Muscle of leg (tissue), 11 donors: ENCODE results near the gene CSTF1. TPM values are rescaled to one million over a fixed set of nuclear protein-coding genes. Genes with fewer than 3 reads are reported as not detected.

Experiments
- DNase-seq: peaks from one replicate; pipeline ENCODE4 v3.0.0; 2013
- H3K27ac ChIP-seq: one replicate; pipeline ENCODE4 v1.5.1; 2013; ENCODE audit warnings: mild to moderate bottlenecking, low read length, control low read depth
- H3K27me3 ChIP-seq: one replicate; pipeline ENCODE4 v1.6.1; 2013; ENCODE audit warnings: low read length; ENCODE audit not compliant: control insufficient read depth, insufficient read depth
- H3K36me3 ChIP-seq: one replicate; pipeline ENCODE4 v1.6.1; 2013; ENCODE audit warnings: low read length; ENCODE audit not compliant: control insufficient read depth, insufficient read depth
- H3K4me1 ChIP-seq: one replicate; pipeline ENCODE4 v1.6.1; 2013; ENCODE audit warnings: low read length; ENCODE audit not compliant: control insufficient read depth, insufficient read depth
- H3K4me3 ChIP-seq: one replicate; pipeline ENCODE4 v1.5.1; 2013; ENCODE audit warnings: low read length, control low read depth
- H3K9me3 ChIP-seq: replicated peaks from 2 replicates; pipeline ENCODE4 v1.6.1; 2013; ENCODE audit warnings: low read depth, low read length; ENCODE audit not compliant: control insufficient read depth
- WGBS: methylation state at CpG from one replicate; pipeline ENCODE4 v1.1.5; 2013; ENCODE audit warnings: missing lambda C conversion rate; ENCODE audit not compliant: insufficient coverage; 5-methylcytosine and 5-hydroxymethylcytosine counted together
- polyA plus RNA-seq, 8 donors: library from polyadenylated mRNA; unstranded; fragments of 120-200 nt; gene quantifications; one replicate each; pipeline versions ENCODE4 v1.2.1 to v1.2.3, GENCODE V29; 2013; ENCODE audit warnings: inconsistent platforms in 1 of 8, low replicate concordance in 1 of 8; ENCODE audit not compliant: insufficient read length in 8 of 8, insufficient read depth in 1 of 8
- total RNA-seq: library from RNA; stranded (reverse); fragments of 120-200 nt; gene quantifications from one replicate; pipeline ENCODE4 v1.2.4, GENCODE V29; 2013

The CSTF1 gene
- total and polyA plus RNA-seq, 9 donors = 23.6 to 31.3 (median 28.1) TPM

DNA sequence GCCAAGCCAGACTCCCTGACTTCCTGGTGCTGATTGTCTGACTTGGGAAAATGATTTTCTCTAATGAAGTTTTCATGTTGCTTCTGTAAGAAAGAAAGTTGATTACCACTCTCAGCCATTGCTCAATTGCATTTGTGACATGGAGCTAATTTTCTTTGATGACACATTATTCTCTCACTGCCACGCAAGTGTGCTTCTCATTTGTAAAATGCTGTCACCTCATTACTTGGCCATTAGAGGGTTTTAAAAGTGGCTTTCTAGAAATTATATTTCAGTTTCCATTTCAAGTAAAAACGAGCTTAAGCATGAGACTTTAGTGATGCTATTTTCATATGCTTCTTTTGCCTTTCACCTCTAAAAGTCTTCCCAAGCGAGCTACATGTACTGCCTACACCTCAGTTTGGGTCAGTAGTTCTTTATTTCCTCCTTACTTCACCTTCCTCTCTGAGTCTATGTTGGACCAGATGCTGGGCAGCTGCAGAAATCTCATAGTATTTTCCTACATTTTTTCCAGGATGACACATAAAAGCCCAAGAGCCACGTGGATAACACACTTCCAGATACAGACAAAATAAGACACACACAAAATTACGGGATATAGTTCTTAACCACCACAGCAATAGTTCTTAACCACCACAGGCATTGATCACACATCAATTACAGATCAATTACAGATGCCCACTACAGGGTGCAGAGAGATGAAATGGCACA, 39.9 kb upstream of the CSTF1 start:
- no peak overlapping the region for H3K4me3 ChIP-seq
- H3K27me3 ChIP-seq = peaks cover 3% of the 10 kb centered on the region
- DNase-seq = peak; percentile 37
- no peaks in the 10 kb centered on the region for H3K36me3 ChIP-seq
- H3K27ac ChIP-seq = no peak overlapping the region
- WGBS = 86% methylated on average over 1 of the region's 5 CpGs
- no peaks in the 10 kb centered on the region for H3K9me3 ChIP-seq
- H3K4me1 ChIP-seq = no peaks in the 10 kb centered on the region

DNA sequence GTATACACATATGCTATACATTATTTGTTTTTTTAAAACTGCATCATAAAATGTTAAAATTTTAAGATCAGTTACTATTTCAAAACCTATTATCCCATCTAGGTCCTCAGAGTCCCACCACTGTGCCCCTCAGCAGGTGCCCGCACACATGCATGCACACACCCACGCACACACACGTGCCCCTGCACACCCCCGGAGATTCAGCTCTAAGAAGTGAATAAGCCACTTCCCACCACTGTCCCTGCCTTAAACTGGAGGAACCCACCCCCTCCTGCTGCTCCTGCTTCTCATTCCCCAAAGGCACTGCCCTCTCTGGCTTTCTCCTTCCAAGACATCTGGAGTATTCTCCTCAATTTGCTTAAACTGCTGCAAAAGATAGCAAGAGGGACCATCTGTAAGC, 39.1 kb upstream of the CSTF1 start:
- Histone ChIP-seq H3K4me3 (no peak overlapping the region), H3K27me3 (no peaks in the 10 kb centered on the region), H3K9me3 (no peaks in the 10 kb centered on the region), H3K36me3 (no peaks in the 10 kb centered on the region), H3K4me1 (no peaks in the 10 kb centered on the region), H3K27ac (no peak overlapping the region)
- WGBS = 73% methylated on average over 4 of the region's 4 CpGs
- DNase-seq = no peak

DNA sequence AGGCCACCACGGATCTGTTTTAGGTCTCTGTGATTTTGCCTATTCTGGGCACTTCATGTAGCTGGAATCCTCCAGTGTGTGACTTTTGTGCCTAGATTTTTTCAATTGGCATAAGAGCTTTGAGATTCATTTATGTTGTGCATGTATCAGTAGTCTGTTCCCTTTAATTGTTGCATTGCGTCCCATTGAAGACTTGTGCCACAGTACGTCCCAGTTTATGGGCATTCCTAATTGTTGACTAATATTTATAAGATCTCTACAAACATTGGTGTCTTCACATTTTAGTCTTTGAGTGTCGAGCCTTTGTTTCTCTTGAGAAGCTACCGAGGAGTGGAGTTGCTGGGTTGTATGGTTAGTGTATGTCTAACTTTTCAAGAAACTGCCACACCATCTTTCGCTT, 34.4 kb upstream of the CSTF1 start:
- Histone ChIP-seq H3K4me1 (peaks cover 18% of the 10 kb centered on the region), H3K27ac (no peak overlapping the region), H3K27me3 (no peaks in the 10 kb centered on the region), H3K36me3 (peaks cover 10% of the 10 kb centered on the region), H3K9me3 (no peaks in the 10 kb centered on the region), H3K4me3 (no peak overlapping the region)
- WGBS = no CpG with 5 or more reads among the region's 6 CpGs
- DNase-seq = no peak

DNA sequence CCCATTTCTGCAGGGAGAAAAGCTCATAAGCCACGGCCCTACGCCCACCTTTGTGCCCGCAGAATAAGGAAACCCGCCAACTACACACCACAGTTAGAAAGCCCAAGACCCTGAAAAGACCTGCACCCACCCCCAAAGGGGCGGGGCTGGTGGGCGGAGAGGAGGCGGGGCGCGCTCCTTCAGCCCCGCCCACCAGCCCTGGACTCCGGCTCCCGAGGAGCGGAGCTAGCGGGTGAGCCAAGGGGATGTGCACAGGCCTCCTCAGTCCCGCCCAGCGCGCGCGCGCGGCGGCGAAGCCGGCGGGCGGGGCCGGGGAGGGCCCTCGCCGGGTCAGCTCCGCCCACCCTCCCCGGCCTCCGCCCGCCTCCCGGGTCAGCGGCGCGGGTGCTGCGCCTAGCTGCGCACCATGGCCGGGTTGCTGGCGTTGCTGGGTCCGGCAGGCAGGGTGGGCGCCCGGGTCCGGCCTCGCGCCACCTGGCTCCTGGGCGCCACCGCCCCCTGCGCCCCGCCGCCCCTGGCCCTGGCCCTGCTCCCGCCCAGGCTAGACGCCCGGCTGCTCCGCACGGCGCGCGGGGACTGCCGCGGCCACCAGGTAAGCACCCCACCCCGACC, 33.7 kb upstream of the CSTF1 start, which contains the start of gene FAM210B:
TSS of gene FAM210B (plus strand) at position 375 of the 612 bp plus-strand sequence. CDS start at position 407, 32 bp downstream.
- Histone ChIP-seq H3K4me1 (peaks cover 19% of the 10 kb centered on the region), H3K27me3 (no peaks in the 10 kb centered on the region), H3K9me3 (no peaks in the 10 kb centered on the region), H3K36me3 (peaks cover 10% of the 10 kb centered on the region), H3K4me3 (peak within 1 kb of the TSS; percentile 62), H3K27ac (peak within 1 kb of the TSS; percentile 8)
- DNase-seq = peak; percentile 97
- under 1% methylated on average over 59 of the region's 63 CpGs for WGBS

DNA sequence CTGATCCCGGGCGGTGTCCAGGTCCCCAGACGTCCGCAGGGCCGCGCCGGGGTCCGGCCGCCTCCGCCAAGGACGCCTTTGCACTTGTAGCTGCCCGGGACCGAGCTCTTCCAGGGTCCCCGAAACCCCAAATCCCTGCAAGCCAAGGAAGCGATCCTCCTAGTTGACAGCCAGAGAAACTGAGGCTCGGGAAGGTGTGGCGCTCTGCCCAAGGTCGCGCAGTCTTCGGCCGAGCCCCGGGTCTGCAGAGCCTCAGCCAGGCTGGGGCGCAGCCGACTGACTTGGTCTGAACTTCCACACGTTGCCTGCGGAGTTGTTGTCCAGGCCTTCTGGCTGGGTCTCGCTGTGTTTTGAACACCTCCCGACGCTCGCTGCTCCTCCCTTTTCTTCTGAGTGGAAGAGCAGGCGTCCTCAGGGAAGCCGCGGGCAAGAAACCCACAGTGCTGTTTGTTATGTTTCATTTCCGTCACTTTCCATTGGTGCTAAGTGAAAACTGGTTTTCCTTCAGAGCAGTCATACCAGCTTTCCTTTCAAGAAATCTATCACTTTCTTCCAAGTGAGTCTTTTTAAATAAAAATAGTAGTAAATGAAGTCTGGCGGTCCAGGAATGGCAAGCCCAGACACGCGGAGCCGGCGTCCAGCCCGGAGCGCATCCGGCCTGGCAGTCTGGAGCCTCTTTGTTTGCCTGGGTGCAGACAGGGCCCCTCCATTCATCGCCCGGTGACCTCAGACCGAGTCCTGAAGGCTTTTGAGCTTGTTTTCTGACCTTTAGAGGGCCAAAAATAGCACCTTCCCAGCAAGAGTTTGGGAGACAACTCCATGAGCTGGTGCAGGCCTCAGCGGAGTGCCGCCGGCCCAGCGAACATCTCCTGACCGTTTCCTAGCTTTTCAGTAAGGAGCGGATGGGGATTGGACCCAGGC, 33.0 kb upstream of the CSTF1 start:
- 6% methylated on average over 46 of the region's 51 CpGs for WGBS
- H3K9me3 ChIP-seq = no peaks in the 10 kb centered on the region
- H3K27me3 ChIP-seq = no peaks in the 10 kb centered on the region
- peak overlapping the region; percentile 62 for H3K4me3 ChIP-seq
- peak overlapping the region; percentile 8 for H3K27ac ChIP-seq
- H3K4me1 ChIP-seq = peaks cover 19% of the 10 kb centered on the region
- DNase-seq = peak; percentile 89
- peaks cover 14% of the 10 kb centered on the region for H3K36me3 ChIP-seq

DNA sequence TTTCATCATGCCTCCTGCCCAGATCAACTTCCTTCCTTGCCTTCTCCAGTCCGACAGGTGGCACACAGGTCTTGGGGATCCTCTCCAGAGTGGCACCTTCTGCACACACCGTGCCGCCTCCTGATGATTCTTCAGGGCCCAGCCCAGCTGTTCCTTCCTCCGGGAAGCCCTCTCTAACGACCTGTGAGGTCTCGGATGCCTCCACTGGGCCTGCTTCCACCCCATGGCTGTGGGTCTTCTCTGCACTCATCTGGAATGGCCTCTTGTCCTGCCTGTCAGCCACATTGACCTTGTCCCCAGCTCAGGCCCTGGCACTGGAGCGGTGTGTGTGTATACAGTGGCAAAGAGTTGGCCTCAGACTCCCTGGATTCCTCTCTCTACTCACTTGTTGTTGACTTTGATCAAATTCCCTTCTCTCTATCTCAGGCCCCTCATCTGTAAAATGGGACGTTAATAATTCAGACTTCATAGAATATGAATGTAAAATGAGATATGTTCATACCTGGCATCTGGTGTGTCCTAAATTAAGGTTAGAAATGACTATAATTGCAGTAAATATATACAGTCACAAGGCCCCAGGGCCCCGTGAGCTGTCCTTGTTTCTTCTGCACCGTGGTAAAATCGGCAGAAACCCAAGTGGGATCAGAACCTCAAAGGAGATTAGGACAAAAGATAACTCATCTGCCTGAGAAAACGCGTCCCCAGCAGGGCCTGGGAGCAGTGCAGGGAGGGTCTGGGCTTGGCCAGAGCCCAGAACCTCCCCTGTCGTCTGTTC, 32.1 kb upstream of the CSTF1 start:
- no peaks in the 10 kb centered on the region for H3K9me3 ChIP-seq
- 48% methylated on average over 12 of the region's 14 CpGs for WGBS
- no peaks in the 10 kb centered on the region for H3K27me3 ChIP-seq
- peak overlapping the region; percentile 62 for H3K4me3 ChIP-seq
- DNase-seq = no peak
- H3K4me1 ChIP-seq = peaks cover 19% of the 10 kb centered on the region
- peak overlapping the region; percentile 8 for H3K27ac ChIP-seq
- peaks cover 16% of the 10 kb centered on the region for H3K36me3 ChIP-seq

DNA sequence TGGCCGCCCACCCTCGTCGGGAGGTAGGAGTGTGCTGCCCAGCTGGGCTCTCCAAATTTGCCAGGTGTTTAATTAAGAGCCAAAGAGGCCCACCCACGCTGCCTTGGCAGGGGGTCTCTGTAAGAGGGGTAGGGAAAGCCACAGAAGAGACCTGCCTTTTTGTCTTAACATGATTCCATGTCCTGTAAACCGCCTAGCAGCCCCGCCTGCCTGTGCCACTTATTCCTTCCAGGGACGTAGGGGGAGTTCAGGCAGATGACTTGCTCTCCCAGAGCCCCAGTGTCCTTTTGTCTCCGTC, 31.6 kb upstream of the CSTF1 start:
- Histone ChIP-seq H3K9me3 (no peaks in the 10 kb centered on the region), H3K4me1 (peaks cover 19% of the 10 kb centered on the region), H3K27me3 (no peaks in the 10 kb centered on the region), H3K27ac (no peak overlapping the region), H3K4me3 (no peak overlapping the region), H3K36me3 (peaks cover 20% of the 10 kb centered on the region)
- DNase-seq = no peak
- 80% methylated on average over 4 of the region's 8 CpGs for WGBS

DNA sequence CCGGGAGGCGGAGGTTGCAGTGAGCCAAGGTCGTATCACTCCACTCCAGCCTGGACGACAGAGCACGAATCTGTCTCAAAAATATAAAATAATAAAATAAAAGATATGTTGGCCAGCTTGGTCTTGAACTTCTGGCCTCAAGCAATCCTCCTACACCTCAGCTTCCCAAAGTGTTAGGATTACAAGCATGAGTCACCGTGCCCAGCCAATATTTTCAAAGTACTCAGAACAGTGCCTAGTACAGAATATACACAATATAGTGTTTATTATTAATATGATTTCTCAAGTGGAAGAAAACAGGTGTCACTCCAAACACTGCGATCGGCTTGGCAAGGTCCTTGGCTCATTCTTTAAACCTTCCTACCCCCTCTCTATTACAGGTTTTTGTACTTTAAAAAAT, 30.5 kb upstream of the CSTF1 start:
- Histone ChIP-seq H3K36me3 (peaks cover 25% of the 10 kb centered on the region), H3K27ac (no peak overlapping the region), H3K4me3 (no peak overlapping the region), H3K4me1 (peaks cover 19% of the 10 kb centered on the region), H3K27me3 (no peaks in the 10 kb centered on the region), H3K9me3 (no peaks in the 10 kb centered on the region)
- WGBS = no CpG with 5 or more reads among the region's 8 CpGs
- DNase-seq = no peak

DNA sequence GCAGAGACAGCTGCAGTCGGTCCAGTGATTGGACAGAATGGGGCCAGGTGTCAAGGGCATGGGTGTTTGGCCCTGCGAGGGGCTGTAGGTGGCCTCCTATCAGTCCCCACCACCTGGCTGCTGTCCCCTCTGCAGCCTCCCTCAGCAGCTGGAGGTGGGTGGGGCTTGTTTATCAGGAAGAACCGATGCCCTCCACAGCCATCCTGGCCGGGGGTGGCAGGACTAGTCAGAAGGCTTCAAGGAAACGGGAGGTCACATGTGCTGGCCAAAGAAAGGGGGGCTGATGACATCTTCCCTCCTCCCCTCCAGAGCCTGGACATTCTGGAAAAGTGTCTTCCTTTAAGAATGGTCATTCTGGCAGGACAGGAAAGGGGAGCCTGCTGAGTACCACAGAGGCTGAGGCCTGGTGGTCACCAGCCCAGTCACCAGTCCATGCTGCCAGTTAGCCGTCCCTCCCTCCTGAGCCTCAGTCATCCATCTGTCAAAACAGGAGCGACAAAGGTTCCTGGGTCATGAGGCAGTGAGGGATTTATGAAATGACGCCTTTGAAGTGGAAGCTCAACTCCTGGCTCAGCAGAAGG, 29.5 kb upstream of the CSTF1 start:
- Histone ChIP-seq H3K27ac (no peak overlapping the region), H3K27me3 (no peaks in the 10 kb centered on the region), H3K4me3 (no peak overlapping the region), H3K36me3 (peaks cover 25% of the 10 kb centered on the region), H3K9me3 (no peaks in the 10 kb centered on the region), H3K4me1 (peaks cover 19% of the 10 kb centered on the region)
- no peak for DNase-seq
- WGBS = no CpG with 5 or more reads among the region's 8 CpGs
